ENCODE results near the gene CACNA1D.

- no peak for TF ChIP-seq POLR2A (IDR thresholded peaks at IDR 0.05; ENCODE audit: low read depth, low read length)
- no peak for TF ChIP-seq POLR2AphosphoS5 (IDR thresholded peaks at IDR 0.05; ENCODE audit: low read depth, low read length)
- TF ChIP-seq TAF1 (IDR thresholded peaks at IDR 0.05; ENCODE audit: borderline replicate concordance, low read depth, low read length): no peak
These were observed 281.4 kb downstream of the CACNA1D start for GRCh38 chr3:53775834-53776251.

All from GM12892 (cell line).